A549 (cell line): Measurements from ENCODE around the gene VAT1L.

Source experiments
- POLR2A ChIP-seq: IDR thresholded peaks from 2 replicates; pipeline ENCODE4 v1.6.1; 2012; ENCODE audit warnings: mild to moderate bottlenecking, low read length
- REST ChIP-seq: fragments of 200-600 bp; sonication (generic); IDR thresholded peaks from 2 replicates; pipeline ENCODE4 v1.6.1; 2016; ENCODE audit warnings: antibody characterized with exemption, mild to moderate bottlenecking, moderate library complexity
- ZFP36 ChIP-seq: fragments of 450-650 bp; IDR thresholded peaks from 2 replicates; pipeline ENCODE4 v1.6.1; 2014; ENCODE audit warnings: borderline replicate concordance; ENCODE audit not compliant: partially characterized antibody

DNA sequence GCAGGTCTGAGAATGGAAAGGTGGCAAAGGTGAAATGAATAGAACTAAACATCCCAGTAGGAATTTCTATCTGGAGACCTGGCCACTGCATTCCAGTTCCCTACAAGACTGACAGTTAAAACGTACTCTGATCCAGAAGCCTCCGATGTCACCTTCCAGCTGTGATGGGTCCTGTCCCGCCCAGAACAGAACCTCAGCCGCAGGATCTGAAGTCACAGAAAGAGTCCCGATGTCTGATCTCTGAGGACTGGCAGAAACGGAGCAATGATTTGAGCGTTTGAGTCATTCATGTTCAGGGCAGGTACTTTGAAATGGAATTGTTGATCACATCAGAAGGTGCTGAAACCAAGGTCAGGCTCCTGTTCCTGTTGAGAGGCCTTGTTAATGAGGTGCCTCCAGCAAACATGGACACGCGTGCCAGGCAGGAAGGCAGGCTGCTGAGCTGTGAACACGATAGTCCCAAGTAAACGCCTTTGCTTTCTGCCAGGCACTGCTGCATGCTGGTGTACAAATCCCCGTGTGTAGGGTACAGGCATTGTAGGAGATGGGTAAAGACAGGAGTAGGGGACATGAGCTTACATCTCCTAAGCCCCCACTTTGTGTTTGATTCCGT, 61.4 kb downstream of the VAT1L start:
- TF ChIP-seq REST = no peak
- TF ChIP-seq POLR2A = no peak
- TF ChIP-seq ZFP36 = no peak
